GM18951 (cell line): ENCODE measurements around the gene TRAF3IP1.

Source experiments
- POLR2A ChIP-seq: IDR thresholded peaks from 4 replicates; pipeline ENCODE4 v1.6.1; 2011; ENCODE audit warnings: mild to moderate bottlenecking; ENCODE audit not compliant: insufficient read length, insufficient read depth; ENCODE audit errors: extremely low read depth
- in situ Hi-C: fragments of 300-500 bp; cut with MboI; formaldehyde crosslinking; loops from one replicate; pipeline ENCODE4 v1.12.0; 2022; ENCODE audit warnings: low sequenced_read_pairs, mixed read lengths, inconsistent platforms; ENCODE audit not compliant: unreplicated experiment

The TRAF3IP1 gene

DNA sequence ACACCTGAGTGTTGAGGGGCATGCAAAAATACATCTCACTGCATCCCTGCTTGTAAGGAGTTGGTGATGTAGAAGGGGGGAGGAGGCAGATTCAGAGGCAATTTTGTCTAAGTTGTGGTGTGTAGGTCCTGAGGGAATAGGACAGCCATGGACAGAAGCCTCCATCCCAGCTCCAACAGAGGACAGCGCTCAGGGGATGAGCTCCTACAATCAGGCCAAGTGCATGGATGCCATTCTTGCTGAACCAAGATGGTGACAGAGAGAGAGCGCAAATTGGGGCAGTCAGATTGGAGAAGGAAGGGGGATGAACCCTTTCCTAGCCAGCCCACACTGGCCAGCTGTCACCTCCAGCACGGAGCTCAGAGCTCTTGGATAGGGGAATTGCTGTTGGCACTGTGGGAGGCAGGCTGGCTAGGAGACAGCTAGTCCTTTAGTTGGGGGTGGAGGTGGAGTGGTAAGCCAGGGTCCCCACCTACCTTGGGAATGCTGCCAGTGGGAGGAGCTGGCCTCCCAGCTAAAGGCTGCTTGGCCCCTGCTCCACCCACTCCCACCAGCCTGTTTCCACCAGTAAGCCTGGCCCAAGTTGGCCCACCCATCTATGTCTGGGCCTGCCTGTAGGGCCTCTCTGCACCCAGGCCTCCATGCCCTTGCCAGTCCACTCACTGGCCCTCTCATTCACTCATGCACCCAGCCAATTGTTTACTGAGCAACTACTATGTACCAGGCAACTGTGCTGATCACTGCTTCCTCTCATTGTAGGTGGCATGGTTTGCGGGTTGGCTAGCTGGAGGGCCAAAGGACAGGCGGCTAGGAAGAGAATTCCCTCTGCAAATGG is 29.4 kb upstream of the TRAF3IP1 start:
- in situ Hi-C loops: no loop called here

DNA sequence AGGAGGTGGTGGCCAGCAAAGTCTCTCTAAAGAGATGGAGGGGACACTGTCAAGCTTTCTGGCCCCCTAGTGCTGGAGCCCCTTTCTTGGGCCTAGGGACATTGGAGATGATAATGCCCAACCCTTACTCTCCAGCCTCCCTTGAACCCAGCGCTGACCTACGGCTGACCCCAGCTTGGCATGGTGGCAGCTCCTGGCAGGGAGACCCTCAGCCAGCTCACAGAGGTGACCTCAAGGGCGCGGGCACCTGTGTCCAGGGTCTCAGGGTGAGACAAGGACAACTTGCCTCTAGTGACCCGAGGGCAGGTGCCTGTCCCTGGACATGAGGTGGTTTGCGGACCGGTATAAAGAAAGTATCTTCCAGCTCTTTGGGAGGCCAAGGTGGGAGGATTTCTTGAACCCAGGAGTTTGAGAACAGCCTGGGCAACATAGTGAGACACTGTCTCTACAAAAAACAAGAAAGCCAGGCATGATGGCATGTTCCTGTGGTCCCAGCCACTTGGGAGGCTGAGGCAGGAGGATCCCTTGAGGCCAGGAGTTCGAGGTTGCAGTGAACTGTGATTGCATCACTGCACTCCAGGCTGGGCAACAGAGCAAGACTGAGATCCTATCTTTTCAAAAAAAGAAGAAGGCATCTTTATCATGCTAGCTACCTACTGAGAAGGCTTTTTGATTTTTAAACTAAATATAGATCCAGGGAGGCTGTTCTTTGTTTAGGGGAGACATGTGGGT is 28.6 kb upstream of the TRAF3IP1 start:
- TF ChIP-seq POLR2A: no peak
- in situ Hi-C loops: no loop called here

More for the DNA sequence above, 29.4 kb upstream of the TRAF3IP1 start:
- TF ChIP-seq POLR2A: no peak

DNA sequence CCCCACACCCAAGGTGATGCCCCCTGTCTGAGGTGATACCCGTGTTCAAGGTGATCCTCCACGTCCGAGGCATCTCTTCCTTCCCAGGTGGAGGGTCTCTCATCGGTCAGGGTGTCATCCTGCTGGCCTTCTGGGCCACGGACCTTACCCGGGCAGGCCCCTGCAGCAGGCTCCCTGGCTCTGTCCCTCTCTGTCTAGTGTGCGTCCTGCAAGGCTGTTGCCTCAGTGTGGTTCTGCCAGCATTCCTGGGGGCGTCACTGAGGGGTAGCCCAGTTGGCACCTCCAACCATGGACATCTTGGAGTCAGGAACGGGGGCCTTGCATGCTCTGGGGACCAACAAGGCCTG is 26.3 kb upstream of the TRAF3IP1 start:
- no peak for TF ChIP-seq POLR2A
- in situ Hi-C loops: no loop called here

DNA sequence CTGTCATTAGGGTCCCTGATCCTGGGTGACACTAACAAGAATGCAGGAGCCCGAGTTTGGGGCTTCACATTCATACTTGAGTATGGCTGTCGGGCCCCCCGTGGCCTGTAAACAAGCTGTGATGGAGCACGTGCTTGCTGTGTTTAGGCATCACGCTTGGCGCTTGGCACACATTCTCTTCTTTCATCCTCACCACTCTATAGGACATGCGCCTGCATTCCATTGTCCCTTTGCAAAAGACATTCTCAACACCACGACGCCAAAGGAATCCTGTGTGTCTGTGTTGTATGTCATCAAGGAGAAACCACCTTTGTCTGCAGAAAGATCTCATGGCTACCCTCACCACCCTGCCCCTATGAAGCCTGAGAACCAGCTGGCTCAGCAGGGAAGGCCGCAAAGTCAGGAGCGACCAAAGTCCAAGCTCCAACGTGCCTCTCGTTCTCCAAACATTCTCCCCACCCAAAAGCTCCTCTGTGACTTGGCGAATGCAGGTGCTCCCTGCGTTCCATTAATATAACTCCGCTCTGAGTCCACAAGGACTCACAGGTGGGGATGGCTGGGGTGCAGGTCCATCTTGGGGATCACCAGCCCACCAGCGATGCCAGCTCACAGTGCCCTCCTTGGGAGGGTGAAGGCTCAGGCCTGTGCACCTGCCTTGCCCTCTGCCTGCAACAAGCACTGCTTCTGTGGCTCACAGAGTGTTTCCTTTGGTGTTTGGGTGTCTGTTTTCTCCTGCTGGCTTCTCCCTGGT is 25.8 kb upstream of the TRAF3IP1 start:
- in situ Hi-C loops: no loop called here
- no peak for TF ChIP-seq POLR2A

DNA sequence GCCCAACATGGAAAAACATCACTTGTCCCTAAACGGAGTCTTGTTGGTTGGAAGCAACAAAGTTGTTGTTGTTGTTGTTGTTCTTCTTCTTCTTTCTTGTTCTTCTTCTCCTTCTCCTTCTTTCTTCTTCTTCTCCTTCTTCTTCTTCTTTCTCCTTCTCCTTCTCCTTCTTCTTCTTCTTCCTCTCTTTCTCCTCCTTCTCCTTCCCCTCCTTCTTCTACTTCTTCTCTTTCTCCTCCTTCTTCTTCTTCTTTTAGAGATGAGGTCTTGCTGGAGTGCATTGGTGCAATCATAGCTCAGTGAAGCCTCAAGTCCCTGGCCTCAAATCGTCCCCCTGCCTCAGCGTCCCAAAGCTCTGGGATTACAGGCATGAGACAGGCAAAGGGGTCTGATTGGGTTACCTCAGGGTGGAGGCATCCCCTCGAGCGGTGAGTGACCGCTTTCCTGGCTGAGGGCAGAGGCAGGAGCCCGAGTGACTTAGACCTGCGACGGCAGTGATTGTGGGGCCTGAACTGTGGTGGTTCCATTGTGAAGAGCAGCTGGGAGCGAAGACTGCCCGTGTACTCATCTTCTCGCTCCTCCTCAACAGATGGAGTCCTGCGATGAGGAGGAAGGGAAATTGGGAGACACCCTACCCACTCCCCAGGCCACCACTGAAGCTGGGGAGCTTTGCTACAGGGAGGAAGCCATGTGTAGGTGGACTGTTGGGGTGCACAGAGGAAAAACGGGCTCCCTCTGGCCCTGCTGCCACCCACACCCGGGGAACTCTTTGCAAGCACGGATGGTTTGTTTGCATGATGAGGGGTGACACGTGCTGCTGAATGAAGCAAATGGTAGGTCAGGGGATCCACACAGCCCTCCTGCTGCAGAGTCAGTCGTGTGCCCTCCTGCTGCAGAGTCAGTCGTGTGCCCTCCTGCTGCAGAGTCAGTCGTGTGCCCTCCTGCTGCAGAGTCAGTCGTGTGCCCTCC is 24.9 kb upstream of the TRAF3IP1 start:
- in situ Hi-C loops: no loop called here

DNA sequence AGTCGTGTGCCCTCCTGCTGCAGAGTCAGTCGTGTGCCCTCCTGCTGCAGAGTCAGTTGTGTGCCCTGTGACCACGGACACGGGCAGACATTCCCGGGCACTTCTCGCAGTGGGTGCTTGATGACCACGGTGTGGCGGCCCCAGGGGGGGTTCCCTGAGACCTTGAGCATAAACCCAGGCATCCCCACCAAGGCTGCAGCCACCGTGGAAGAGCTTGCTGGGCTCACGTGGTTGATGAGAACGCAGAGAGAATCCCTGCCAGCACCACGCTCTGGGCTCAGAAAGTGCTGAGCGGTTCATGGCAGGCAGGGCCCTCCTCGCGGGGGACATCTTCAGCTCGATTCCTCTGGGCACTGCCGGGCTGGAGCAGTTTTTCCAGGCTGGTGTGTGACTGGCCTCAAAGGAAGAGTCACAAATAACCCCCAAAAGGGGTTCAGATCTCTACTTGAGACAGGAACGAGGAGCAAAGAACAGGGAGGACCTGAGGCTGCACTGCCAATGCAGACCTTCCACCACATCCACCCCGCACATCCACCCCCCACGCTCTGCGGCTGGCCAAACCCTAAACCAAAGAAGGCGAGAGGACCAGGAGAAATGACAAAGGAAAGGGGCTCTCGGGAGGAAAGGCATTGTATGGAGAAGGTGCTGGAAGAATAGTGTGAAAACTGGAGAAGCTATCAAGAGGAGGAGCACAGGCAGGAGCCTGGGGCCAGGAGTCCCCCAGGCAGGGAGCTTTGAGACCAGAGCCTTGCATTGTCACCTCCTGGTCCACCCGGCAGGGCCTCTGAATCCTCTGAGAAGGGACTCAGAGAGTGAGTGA is 23.5 kb upstream of the TRAF3IP1 start:
- in situ Hi-C loops: no loop called here
- TF ChIP-seq POLR2A: no peak

More for the DNA sequence above, 24.9 kb upstream of the TRAF3IP1 start:
- TF ChIP-seq POLR2A: no peak

DNA sequence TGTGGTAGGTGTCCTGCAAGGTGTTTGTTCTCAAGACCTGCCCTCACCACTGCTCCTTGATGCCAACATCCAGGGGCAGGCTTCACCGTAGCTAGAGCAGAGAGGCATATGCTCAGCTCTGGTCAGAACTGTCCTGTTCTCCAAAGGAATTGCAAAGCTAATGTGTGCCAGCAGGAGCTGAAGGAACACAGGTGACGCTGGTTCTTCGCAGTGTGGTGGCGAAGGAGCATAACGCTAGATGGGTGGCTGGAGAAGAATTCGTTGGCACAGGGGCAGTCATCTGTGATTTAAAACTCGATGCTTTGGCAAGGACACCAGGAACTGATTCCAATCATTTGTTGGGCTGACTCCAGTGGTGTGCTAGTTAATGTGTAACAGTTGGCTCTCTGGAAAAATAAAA is 20.5 kb upstream of the TRAF3IP1 start:
- no peak for TF ChIP-seq POLR2A
- in situ Hi-C loops: no loop called here

DNA sequence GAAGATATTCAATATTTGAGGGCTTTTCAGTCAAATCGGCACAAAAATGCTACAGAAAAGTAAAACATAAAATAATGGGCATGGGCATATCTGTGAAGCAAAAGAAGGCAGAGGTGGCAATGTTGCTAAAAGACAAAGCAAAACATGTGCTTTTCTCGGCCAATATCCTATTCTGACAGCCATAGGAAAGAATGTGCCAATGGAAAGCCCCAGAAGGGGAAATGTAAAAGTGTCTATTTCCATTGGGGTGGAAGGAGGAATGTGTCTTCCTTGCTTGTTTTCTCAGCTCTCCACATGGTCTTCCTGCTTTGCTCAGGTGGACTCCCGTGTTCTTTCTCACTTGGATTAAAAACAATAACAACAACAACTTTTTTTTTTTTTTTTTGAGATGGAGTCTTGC is 18.2 kb upstream of the TRAF3IP1 start:
- no peak for TF ChIP-seq POLR2A
- in situ Hi-C loops: no loop called here

DNA sequence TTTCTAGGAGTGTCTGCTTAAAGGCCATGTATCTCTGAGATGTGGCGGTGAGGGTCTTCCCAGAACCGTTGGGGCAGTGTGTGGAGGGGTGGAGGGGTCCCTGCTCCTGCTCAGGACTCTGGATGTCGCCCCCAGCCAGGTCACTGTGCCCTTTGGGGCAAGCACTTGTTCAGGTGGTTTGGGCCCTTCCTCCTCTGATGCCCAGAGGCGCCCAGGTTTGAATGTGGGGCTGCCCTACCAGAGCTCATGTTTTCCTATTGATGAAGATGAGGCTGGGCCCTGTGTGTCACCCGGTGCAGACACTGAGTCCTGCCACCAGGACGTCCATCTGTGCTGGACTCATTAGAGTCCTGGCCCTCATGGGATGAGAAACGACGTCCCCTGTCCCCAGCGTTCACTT is 17.6 kb upstream of the TRAF3IP1 start:
- no peak for TF ChIP-seq POLR2A
- in situ Hi-C loops: no loop called here

DNA sequence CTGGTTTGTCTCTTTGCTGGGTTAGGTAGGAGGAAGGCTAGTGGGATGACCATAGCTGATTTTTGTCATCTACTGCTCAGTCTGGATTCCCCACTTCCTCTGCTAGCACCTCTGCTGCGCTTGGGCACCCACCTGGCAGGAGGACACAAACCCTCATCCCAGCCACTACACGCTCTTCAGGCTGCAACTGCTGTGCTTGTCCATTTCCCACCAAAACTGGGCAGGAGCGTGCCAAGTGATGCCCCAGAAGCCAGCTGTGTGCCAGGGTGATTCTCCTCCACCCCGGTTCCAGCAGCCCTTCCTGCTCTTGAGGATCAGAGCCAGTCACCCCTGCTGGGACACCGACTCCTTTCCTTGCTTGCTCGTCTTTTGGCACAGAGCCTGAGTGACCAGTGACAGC is 16.2 kb upstream of the TRAF3IP1 start:
- TF ChIP-seq POLR2A: no peak
- in situ Hi-C loops: no loop called here

DNA sequence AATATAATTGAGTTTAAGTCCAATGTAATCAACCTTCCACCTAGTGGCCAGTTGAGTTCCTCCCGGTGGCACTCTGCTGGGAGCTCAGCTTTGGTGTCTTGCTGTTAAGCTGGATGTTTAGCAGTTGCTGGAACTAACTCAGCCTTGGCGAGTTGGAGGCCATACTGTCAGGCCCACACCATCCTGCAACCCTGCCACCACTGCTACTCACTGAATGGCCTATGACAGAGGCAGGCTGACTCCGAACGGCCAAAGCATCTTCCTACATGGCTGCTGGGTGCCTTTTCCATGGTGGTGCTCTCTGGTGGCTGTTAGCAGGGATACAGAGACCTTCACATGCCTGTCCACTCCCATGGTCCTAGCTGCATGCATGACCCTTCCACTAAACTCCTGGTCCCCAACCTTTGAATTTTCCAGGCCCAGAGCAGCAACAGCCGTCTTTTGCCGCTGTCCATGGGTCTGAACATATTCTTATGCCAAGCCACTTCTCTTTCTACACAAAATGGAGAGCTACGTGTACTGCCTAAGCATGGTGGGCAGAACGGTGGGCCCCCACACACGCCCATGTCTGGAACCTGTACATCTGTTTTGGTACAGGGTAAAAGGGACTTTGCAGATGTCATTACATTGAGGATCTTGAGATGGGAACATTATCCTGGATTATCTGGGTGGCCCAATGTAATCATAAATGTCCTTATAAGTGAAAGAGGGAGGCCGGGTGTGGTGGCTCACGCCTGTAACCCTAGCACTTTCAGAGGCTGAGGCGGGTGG is 15.0 kb upstream of the TRAF3IP1 start:
- no peak for TF ChIP-seq POLR2A
- in situ Hi-C loops: no loop called here

DNA sequence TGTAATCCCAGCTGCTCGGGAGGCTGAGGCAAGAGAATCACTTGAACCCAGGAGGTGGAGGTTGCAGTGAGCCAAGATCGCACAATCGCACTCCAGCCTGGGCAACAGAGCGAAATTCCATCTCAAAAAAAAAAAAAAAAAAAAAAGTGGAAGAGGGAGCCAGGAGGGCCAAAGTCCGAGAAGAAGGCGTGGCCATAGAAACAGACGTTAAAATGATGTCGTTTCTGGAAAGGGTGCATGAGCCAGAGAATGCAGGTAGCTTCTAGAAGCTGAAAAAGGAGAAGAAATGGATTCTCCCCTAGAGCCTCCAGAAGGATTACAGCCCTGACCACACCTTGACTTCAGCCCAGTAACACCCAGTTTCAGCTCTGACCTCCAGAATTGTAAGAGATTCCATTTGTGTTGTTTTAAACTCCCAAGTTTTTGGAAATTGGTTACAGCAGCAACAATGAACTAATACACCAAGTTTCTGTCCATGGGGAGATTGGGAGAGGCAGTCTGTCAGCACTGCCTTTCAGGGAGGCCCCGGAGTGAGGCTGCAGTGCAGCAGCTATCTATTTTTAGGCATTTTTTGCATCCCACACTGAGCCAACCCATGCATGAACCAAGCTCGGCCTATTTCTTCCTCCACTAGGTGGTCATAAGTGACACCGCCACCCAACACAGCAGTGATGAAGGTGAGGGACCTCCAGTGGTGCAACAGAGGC is 14.2 kb upstream of the TRAF3IP1 start:
- no peak for TF ChIP-seq POLR2A
- in situ Hi-C loops: no loop called here
